Panc1 (cell line): Measurements from ENCODE around the gene NIPA2.

ENCODE experiments used
- POLR2AphosphoS5 ChIP-seq: IDR thresholded peaks from 2 replicates; pipeline ENCODE4 v1.6.1; 2012; ENCODE audit warnings: mild to moderate bottlenecking, low read depth, low read length, moderate library complexity
- SIN3A ChIP-seq: IDR thresholded peaks from 2 replicates; pipeline ENCODE4 v1.6.1; 2012; ENCODE audit warnings: low read depth, mild to moderate bottlenecking, low read length, moderate library complexity, borderline replicate concordance; ENCODE audit not compliant: insufficient read depth
- TF ChIP-seq, protein P1 (sequence below): fragments of 450-650 bp; IDR thresholded peaks from 2 replicates; pipeline ENCODE4 v1.5.1; 2017; ENCODE audit warnings: mild to moderate bottlenecking
- TF ChIP-seq, protein P2 (sequence below), 2 experiments: IDR thresholded peaks; 2 replicates each; pipeline ENCODE4 v1.6.1; 2011 to 2012; ENCODE audit warnings: low read depth in 2 of 2, control low read depth in 1 of 2, low read length in 1 of 2, mild to moderate bottlenecking in 1 of 2, moderate library complexity in 1 of 2; ENCODE audit not compliant: insufficient read depth in 1 of 2

DNA sequence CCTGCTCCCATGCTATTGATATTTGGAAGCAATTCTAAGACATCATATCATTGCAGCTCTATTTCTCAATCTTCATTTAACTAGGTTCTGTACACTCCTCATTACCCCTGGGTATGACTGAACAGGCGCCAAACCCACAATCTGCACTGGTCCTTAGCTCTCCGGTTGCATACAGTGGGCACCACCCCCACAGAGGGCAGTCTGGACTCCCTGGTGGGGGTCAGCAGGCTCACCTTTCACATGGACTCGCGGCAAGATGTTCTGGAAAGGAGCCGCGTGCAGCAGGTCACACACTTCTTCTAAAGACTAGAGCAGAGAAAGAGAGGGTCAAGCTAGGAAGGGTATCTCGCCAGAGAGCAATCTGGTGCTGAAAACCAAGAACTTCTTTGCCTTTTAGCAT, 36.5 kb downstream of the NIPA2 start:
- TF ChIP-seq, protein P1, sequence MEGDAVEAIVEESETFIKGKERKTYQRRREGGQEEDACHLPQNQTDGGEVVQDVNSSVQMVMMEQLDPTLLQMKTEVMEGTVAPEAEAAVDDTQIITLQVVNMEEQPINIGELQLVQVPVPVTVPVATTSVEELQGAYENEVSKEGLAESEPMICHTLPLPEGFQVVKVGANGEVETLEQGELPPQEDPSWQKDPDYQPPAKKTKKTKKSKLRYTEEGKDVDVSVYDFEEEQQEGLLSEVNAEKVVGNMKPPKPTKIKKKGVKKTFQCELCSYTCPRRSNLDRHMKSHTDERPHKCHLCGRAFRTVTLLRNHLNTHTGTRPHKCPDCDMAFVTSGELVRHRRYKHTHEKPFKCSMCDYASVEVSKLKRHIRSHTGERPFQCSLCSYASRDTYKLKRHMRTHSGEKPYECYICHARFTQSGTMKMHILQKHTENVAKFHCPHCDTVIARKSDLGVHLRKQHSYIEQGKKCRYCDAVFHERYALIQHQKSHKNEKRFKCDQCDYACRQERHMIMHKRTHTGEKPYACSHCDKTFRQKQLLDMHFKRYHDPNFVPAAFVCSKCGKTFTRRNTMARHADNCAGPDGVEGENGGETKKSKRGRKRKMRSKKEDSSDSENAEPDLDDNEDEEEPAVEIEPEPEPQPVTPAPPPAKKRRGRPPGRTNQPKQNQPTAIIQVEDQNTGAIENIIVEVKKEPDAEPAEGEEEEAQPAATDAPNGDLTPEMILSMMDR = no peak
- TF ChIP-seq SIN3A (no peak), POLR2AphosphoS5 (no peak)
- TF ChIP-seq, protein P2, sequence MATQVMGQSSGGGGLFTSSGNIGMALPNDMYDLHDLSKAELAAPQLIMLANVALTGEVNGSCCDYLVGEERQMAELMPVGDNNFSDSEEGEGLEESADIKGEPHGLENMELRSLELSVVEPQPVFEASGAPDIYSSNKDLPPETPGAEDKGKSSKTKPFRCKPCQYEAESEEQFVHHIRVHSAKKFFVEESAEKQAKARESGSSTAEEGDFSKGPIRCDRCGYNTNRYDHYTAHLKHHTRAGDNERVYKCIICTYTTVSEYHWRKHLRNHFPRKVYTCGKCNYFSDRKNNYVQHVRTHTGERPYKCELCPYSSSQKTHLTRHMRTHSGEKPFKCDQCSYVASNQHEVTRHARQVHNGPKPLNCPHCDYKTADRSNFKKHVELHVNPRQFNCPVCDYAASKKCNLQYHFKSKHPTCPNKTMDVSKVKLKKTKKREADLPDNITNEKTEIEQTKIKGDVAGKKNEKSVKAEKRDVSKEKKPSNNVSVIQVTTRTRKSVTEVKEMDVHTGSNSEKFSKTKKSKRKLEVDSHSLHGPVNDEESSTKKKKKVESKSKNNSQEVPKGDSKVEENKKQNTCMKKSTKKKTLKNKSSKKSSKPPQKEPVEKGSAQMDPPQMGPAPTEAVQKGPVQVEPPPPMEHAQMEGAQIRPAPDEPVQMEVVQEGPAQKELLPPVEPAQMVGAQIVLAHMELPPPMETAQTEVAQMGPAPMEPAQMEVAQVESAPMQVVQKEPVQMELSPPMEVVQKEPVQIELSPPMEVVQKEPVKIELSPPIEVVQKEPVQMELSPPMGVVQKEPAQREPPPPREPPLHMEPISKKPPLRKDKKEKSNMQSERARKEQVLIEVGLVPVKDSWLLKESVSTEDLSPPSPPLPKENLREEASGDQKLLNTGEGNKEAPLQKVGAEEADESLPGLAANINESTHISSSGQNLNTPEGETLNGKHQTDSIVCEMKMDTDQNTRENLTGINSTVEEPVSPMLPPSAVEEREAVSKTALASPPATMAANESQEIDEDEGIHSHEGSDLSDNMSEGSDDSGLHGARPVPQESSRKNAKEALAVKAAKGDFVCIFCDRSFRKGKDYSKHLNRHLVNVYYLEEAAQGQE (IDR thresholded peaks at IDR 0.05; ENCODE audit: insufficient read depth in 1 of 2, low read depth in 2 of 2, low read length in 1 of 2) = no peak
